NB4 (cell line): Measurements from ENCODE around the gene PPP1R12B.

Source experiments
- DNase-seq: peaks from one replicate; pipeline ENCODE4 v3.0.0; 2010; ENCODE audit warnings: low read depth
- H3K4me3 ChIP-seq: one replicate; pipeline ENCODE4 v1.5.1; 2011; ENCODE audit warnings: mild to moderate bottlenecking, low read depth, low read length, moderate library complexity
- MAX ChIP-seq: IDR thresholded peaks from 2 replicates; pipeline ENCODE4 v1.6.1; 2011; ENCODE audit warnings: low read depth, low read length
- MYC ChIP-seq: IDR thresholded peaks from 2 replicates; pipeline ENCODE4 v1.6.1; 2011; ENCODE audit warnings: low read depth, low read length
- POLR2A ChIP-seq: IDR thresholded peaks from 2 replicates; pipeline ENCODE4 v1.6.1; 2011; ENCODE audit warnings: mild to moderate bottlenecking; ENCODE audit not compliant: insufficient read length; ENCODE audit errors: extremely low read depth
- TF ChIP-seq, protein P1 (sequence below): IDR thresholded peaks from one replicate; pipeline ENCODE4 v1.5.1; 2012; ENCODE audit warnings: low read depth, low read length

Gene PPP1R12B

DNA sequence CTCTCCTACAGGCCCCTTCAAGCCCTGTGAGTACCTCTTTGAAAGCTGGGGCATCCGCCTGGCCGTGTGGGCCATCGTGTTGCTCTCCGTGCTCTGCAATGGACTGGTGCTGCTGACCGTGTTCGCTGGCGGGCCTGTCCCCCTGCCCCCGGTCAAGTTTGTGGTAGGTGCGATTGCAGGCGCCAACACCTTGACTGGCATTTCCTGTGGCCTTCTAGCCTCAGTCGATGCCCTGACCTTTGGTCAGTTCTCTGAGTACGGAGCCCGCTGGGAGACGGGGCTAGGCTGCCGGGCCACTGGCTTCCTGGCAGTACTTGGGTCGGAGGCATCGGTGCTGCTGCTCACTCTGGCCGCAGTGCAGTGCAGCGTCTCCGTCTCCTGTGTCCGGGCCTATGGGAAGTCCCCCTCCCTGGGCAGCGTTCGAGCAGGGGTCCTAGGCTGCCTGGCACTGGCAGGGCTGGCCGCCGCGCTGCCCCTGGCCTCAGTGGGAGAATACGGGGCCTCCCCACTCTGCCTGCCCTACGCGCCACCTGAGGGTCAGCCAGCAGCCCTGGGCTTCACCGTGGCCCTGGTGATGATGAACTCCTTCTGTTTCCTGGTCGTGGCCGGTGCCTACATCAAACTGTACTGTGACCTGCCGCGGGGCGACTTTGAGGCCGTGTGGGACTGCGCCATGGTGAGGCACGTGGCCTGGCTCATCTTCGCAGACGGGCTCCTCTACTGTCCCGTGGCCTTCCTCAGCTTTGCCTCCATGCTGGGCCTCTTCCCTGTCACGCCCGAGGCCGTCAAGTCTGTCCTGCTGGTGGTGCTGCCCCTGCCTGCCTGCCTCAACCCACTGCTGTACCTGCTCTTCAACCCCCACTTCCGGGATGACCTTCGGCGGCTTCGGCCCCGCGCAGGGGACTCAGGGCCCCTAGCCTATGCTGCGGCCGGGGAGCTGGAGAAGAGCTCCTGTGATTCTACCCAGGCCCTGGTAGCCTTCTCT is 30.3 kb upstream of the PPP1R12B start:
- no peak for TF ChIP-seq POLR2A
- TF ChIP-seq, protein P1, sequence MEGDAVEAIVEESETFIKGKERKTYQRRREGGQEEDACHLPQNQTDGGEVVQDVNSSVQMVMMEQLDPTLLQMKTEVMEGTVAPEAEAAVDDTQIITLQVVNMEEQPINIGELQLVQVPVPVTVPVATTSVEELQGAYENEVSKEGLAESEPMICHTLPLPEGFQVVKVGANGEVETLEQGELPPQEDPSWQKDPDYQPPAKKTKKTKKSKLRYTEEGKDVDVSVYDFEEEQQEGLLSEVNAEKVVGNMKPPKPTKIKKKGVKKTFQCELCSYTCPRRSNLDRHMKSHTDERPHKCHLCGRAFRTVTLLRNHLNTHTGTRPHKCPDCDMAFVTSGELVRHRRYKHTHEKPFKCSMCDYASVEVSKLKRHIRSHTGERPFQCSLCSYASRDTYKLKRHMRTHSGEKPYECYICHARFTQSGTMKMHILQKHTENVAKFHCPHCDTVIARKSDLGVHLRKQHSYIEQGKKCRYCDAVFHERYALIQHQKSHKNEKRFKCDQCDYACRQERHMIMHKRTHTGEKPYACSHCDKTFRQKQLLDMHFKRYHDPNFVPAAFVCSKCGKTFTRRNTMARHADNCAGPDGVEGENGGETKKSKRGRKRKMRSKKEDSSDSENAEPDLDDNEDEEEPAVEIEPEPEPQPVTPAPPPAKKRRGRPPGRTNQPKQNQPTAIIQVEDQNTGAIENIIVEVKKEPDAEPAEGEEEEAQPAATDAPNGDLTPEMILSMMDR, result no peak
- no peak for TF ChIP-seq MAX
- no peak for TF ChIP-seq MYC
- DNase-seq, result no peak
- no peak overlapping the region for H3K4me3 ChIP-seq

GRCh38 chr1:202319381-202320080 is 29.0 kb upstream of the PPP1R12B start:
- TF ChIP-seq, protein P1, result no peak
- TF ChIP-seq MYC (no peak), POLR2A (no peak), MAX (no peak)
- no peak overlapping the region for H3K4me3 ChIP-seq
- no peak for DNase-seq

DNA sequence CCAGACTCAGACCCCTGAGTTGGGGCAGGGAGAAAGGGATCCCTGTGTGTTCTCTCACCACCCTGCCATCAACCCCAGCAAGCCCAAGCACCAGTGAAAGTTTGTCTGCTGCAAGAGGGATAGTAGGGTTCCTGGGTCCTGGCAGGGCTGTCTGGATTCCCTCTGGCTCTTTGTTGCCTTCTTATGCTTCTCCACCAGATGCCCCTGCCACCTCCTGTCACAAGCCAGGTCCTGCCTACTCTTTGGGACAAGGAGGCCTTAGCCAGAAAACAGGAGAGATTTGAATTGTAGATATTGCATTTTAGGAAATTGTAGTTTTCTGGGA is 28.5 kb upstream of the PPP1R12B start:
- DNase-seq, result no peak
- TF ChIP-seq, protein P1, result no peak
- no peak overlapping the region for H3K4me3 ChIP-seq

DNA sequence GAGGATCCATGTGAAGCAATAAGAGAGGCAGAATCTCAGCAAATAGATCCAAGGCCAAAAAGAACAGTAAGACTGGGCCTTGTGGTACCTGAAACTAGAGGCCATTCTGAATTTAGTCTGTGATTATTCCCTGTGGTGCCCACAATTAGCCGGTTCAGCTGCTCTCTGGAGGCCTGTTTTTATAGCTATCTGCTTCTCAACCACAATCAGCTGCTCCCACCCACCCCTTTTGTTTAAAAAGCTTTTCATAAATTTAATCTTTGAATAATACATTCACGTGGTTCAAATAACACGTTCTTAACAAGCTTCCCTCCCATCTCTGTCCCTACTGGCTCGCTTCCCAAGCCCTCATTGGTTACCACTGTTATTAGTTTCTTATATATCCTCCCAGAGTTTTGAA is 24.8 kb upstream of the PPP1R12B start:
- H3K4me3 ChIP-seq, result no peak overlapping the region
- no peak for DNase-seq
- no peak for TF ChIP-seq MYC
- TF ChIP-seq, protein P1, result no peak
- TF ChIP-seq POLR2A, result no peak
- no peak for TF ChIP-seq MAX

GRCh38 chr1:202324646-202325045 is 23.9 kb upstream of the PPP1R12B start:
- TF ChIP-seq, protein P1, result no peak
- TF ChIP-seq MYC, result no peak
- TF ChIP-seq MAX, result no peak
- TF ChIP-seq POLR2A, result no peak
- no peak overlapping the region for H3K4me3 ChIP-seq
- no peak for DNase-seq
